PC-9 (cell line): ENCODE results near the gene GPRC5C. TPM values are rescaled to one million over a fixed set of nuclear protein-coding genes. Genes with fewer than 3 reads are reported as not detected.

Experiments used
- BruUV-seq: library from RNA; stranded (reverse); fragments of 400-500 nt; replicated peaks from 2 replicates; lab custom pipeline; 2021; lab: Mats Ljungman, UMichigan
- CTCF ChIA-PET: fragments of 300-600 bp; sonication (Branson Sonifier 250); formaldehyde crosslinking; loops from one replicate; lab custom pipeline; 2022; ENCODE audit warnings: antibody characterized with exemption; lab: Charles Lee
- POLR2A ChIA-PET: fragments of 300-600 bp; sonication (Branson Sonifier 250); formaldehyde crosslinking; loops from one replicate; lab custom pipeline; 2022; ENCODE audit warnings: antibody characterized with exemption; ENCODE audit not compliant: unreplicated experiment; lab: Charles Lee
- DNase-seq, 2 experiments: peaks; one replicate each; pipeline versions ENCODE4 v3.0.0 to v3.0.0-alpha.2; 2015 to 2022; ENCODE audit warnings: mixed read lengths in 1 of 2
- H2AFZ ChIP-seq: fragments of 200-600 bp; sonication (generic); 2 replicates; pipeline ENCODE4 v1.8.1; 2017; ENCODE audit warnings: antibody characterized with exemption
- H3F3A ChIP-seq: fragments of 200-600 bp; sonication (generic); 2 replicates; pipeline ENCODE4 v1.8.1; 2017; ENCODE audit warnings: antibody characterized with exemption, mild to moderate bottlenecking, low read depth; ENCODE audit not compliant: insufficient read depth
- H3K27ac ChIP-seq: fragments of 200-600 bp; sonication (generic); 2 replicates; pipeline ENCODE4 v1.6.1; 2016; ENCODE audit warnings: mixed run types
- H3K27me3 ChIP-seq: fragments of 200-600 bp; sonication (generic); 2 replicates; pipeline ENCODE4 v1.6.1; 2016; ENCODE audit warnings: low read depth, mixed run types; ENCODE audit not compliant: insufficient read depth
- H3K36me3 ChIP-seq: fragments of 200-600 bp; sonication (generic); 2 replicates; pipeline ENCODE4 v1.6.1; 2016; ENCODE audit warnings: low read depth, mixed run types
- H3K4me1 ChIP-seq: fragments of 200-600 bp; sonication (generic); replicated peaks from 2 replicates; pipeline ENCODE4 v1.6.1; 2016; ENCODE audit warnings: mixed run types; ENCODE audit not compliant: insufficient read depth
- H3K4me2 ChIP-seq: fragments of 200-600 bp; sonication (generic); 2 replicates; pipeline ENCODE4 v1.6.1; 2017; ENCODE audit warnings: mixed run types
- H3K4me3 ChIP-seq: fragments of 200-600 bp; sonication (generic); 2 replicates; pipeline ENCODE4 v1.6.1; 2016; ENCODE audit warnings: mixed run types
- H3K79me2 ChIP-seq: fragments of 200-600 bp; sonication (generic); 2 replicates; pipeline ENCODE4 v1.6.1; 2017; ENCODE audit warnings: low read depth, mixed run types
- H3K9me2 ChIP-seq: fragments of 200-600 bp; sonication (generic); 2 replicates; pipeline ENCODE4 v1.8.1; 2017; ENCODE audit warnings: mild to moderate bottlenecking; ENCODE audit not compliant: insufficient read depth
- H3K9me3 ChIP-seq: fragments of 200-600 bp; sonication (generic); 2 replicates; pipeline ENCODE4 v1.8.1; 2016; ENCODE audit warnings: low read depth; ENCODE audit not compliant: insufficient read depth
- H4K20me1 ChIP-seq: fragments of 200-600 bp; sonication (generic); 2 replicates; pipeline ENCODE4 v1.8.1; 2017; ENCODE audit not compliant: insufficient read depth
- CTCF ChIP-seq: fragments of 200-600 bp; sonication (generic); conservative IDR thresholded peaks from 2 replicates; pipeline ENCODE4 v1.6.1; 2017; ENCODE audit warnings: mixed run types, antibody characterized with exemption, mild to moderate bottlenecking, moderate library complexity
- EZH2 ChIP-seq: fragments of 200-600 bp; sonication (generic); IDR thresholded peaks from 2 replicates; pipeline ENCODE4 v1.8.0; 2017; ENCODE audit warnings: antibody characterized with exemption, low read depth
- intact Hi-C: fragments of 100-400 bp; cut with micrococcal nuclease; formaldehyde crosslinking; loops from one replicate; pipeline ENCODE4 v1.10.0; 2022; ENCODE audit not compliant: unreplicated experiment
- total RNA-seq: library from RNA; stranded (reverse); gene quantifications from 2 replicates; pipeline ENCODE4 v1.2.3, GENCODE V29; 2021

Gene GPRC5C
- total RNA-seq, 1 experiment from 2014 or later, result 27.9 TPM

DNA sequence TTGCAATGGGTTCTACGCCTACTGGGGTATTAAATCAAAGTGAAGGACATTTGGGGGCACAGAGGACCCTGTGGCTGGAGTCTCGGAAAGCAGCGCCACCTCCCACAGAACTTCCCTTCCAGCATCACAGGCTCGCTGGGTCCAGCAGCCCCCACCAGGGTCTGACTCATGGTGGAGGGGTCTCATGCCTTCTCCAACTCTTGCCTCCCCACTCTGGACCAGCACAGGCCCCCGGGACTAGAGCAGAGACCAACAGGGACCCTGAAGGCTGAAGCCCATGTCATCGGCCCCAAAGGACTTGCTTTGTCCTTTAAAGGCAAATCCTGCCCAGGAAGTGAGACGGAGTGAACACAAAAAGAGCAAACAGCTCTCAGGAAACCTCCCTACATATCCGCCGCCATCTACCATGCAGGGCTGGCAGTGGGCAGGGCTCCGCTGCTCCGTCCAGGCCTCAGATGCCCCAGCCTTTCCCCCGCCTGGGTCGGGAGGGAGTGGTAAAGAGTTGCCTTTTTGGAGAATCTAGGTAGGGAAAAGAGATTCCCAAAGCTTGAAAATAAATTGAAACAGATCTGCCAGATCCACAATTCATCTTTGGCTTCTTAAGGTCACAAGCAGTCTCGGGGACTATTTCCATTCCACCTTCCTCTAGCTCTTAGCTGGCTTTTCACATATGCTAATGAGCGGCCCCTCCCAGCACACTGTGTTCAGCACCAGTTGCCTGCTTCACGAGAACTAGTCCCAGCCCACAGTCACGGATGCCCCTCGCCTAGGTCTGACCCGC, 2.1 kb upstream of the GPRC5C start:
- Histone ChIP-seq H3F3A (peaks cover 21% of the 10 kb centered on the region), H4K20me1 (no peaks in the 10 kb centered on the region), H3K9me2 (no peaks in the 10 kb centered on the region), H3K36me3 (no peaks in the 10 kb centered on the region), H3K4me3 (peak overlapping the region; percentile 81), H3K9me3 (no peaks in the 10 kb centered on the region), H3K27ac (peak overlapping the region; percentile 94), H3K4me1 (peaks cover 19% of the 10 kb centered on the region), H3K4me2 (peak overlapping the region; percentile 85), H3K79me2 (peaks cover 13% of the 10 kb centered on the region; the same call in 1 of the 2 replicates), H2AFZ (peak overlapping the region; percentile 65; the same call in 1 of the 2 replicates), H3K27me3 (no peaks in the 10 kb centered on the region)
- ChIA-PET POLR2A (interaction anchor here (0.6 to 1.0 kb wide), 2 partner anchors 49 to 218 kb away, joined by 3 to 4 read pairs; no protein-coding TSS in a partner anchor), CTCF (interaction anchor here (0.8 kb wide), 1 partner anchor 13 kb away, joined by 3 read pairs; no protein-coding TSS in a partner anchor)
- TF ChIP-seq CTCF (no peak), EZH2 (no peak)
- BruUV-seq, result TSS peak; percentile 54
- no peak for DNase-seq
- intact Hi-C loops, result loop anchor here (1.0 to 2.0 kb wide), 2 partner anchors 27 to 49 kb away; no protein-coding TSS in a partner anchor

DNA sequence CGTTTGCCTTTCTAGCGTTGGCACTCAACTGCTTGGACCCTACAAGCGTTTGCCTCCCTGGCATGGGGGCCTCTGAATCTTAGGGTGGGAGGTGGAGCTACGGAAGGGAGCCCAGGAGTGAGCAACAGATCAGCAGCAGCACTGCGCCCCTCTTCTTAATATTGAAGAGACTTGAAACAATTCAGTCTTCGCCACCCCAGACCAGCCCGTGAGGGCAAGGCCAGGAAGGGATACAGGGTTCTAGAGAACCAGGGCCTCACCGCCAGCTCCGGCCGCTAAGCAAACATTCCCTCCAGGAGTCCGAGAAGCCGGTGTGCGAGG, 1.5 kb upstream of the GPRC5C start:
- ChIA-PET POLR2A (interaction anchor here (0.6 to 1.0 kb wide), 2 partner anchors 50 to 219 kb away, joined by 3 to 4 read pairs; no protein-coding TSS in a partner anchor), CTCF (interaction anchor here (0.8 kb wide), 1 partner anchor 13 kb away, joined by 3 read pairs; no protein-coding TSS in a partner anchor)
- DNase-seq, result no peak
- Histone ChIP-seq H4K20me1 (no peaks in the 10 kb centered on the region), H2AFZ (peak overlapping the region; percentile 65; the same call in 1 of the 2 replicates), H3K4me3 (peak overlapping the region; percentile 81), H3K27me3 (no peaks in the 10 kb centered on the region), H3K27ac (peak overlapping the region; percentile 94), H3F3A (peaks cover 21% of the 10 kb centered on the region), H3K9me3 (no peaks in the 10 kb centered on the region), H3K79me2 (peaks cover 13% of the 10 kb centered on the region; the same call in 1 of the 2 replicates), H3K4me2 (peak overlapping the region; percentile 85), H3K36me3 (no peaks in the 10 kb centered on the region), H3K4me1 (peaks cover 19% of the 10 kb centered on the region), H3K9me2 (no peaks in the 10 kb centered on the region)
- TF ChIP-seq EZH2, result no peak
- no peak for TF ChIP-seq CTCF
- BruUV-seq, result no TSS peak
- intact Hi-C loops, result loop anchor here (1.0 to 2.0 kb wide), 2 partner anchors 26 to 50 kb away; no protein-coding TSS in a partner anchor

DNA sequence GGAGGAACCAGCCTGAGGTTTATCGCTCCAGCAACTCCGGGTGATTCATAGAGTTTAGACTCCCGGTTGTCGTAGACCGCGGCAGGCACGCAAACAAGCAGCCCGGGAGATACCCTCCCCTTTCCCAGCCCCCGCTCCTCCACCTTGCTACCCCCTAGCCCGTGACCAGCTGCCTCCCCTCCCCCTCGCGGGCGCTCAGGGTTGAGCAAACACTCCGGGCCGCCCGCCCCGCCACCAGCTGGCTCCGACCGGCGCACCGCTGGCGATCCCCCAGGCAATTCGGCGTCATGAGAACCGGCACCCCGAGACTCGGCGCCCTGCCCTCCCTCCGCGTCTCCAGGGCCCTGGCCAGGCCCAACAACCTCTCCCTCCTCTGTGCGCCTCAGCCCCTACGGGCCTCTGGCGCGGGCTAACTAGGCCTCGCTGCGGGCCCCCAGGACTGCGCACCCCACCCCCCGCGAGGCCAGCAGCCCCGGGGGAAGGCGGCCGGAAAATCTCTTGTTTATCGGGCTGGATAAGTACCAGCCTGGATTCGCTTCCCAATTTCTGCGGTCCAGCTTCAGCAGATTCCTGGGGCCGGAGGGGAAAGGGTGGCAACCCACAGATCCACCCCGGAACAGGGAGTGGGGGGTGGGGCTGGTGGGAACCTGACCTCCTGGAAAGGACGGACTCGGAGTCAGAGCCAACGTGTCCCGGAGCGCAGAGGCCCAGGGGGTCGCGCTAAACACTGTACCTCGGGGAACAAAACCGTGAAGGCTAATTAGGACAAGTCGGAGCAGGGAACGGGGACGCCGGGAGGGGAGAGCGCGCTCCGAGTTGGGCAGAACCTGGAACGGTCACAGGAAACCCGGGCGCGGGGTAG, 951 bp upstream of the GPRC5C start:
- Histone ChIP-seq H4K20me1 (peaks cover 2% of the 10 kb centered on the region; the same call in 1 of the 2 replicates), H3K4me2 (peak overlapping the region; percentile 85), H3K4me3 (peak overlapping the region; percentile 81), H3K9me2 (no peaks in the 10 kb centered on the region), H3K36me3 (no peaks in the 10 kb centered on the region), H3K9me3 (no peaks in the 10 kb centered on the region), H3K27ac (peak overlapping the region; percentile 94), H2AFZ (peak overlapping the region; percentile 86), H3K27me3 (no peaks in the 10 kb centered on the region), H3F3A (peaks cover 21% of the 10 kb centered on the region), H3K4me1 (peaks cover 19% of the 10 kb centered on the region), H3K79me2 (peaks cover 13% of the 10 kb centered on the region; the same call in 1 of the 2 replicates)
- POLR2A ChIA-PET, result interaction anchor here (0.5 to 1.0 kb wide), 3 partner anchors 23 to 220 kb away, joined by 3 to 4 read pairs (median 4); no protein-coding TSS in a partner anchor
- BruUV-seq, result no TSS peak
- intact Hi-C loops, result loop anchor here (1.0 to 2.0 kb wide), 2 partner anchors 26 to 51 kb away; no protein-coding TSS in a partner anchor
- TF ChIP-seq EZH2, result no peak
- TF ChIP-seq CTCF, result no peak
- peak; percentile 69 to 83 for DNase-seq
- CTCF ChIA-PET, result interaction anchor here (0.8 kb wide), 1 partner anchor 12 kb away, joined by 3 read pairs; no protein-coding TSS in a partner anchor
